ENCODE data around the gene MYO1D. TPM values are rescaled to one million over a fixed set of nuclear protein-coding genes. Genes with fewer than 3 reads are reported as not detected.

Gene MYO1D
- total and polyA plus RNA-seq, 4 donors, result 4.5 to 22.9 (median 13.3) TPM

DNA sequence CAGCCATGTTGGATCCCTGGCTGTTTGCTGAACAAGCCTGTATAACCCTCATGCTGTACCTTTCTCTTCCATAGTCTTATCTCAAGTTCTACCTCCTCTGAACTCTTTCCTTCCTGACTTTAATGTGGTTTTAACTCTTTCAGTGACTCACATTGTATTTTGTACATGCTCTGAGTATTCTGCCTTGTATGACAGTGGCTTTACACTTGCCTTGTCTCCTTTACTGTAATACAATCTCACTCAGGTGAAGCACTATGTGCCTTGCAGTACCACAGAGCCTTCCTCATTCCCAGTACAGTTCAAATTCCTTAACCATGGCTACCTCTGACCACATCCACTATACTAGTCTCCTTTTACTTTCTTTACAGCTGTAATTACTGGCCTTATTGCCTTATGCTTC is 418.6 kb downstream of the MYO1D start:
- Histone ChIP-seq H3K36me3 (ENCODE audit: control insufficient read depth in 4 of 4, insufficient read depth in 3 of 4, low read depth in 1 of 4, low read length in 3 of 4) (peaks cover 10 to 57% (median 45%) of the 10 kb centered on the region in 4 donors), H3K27me3 (ENCODE audit: control insufficient read depth in 4 of 4, insufficient read depth in 4 of 4, low read length in 3 of 4) (no peaks in the 10 kb centered on the region), H3K4me1 (ENCODE audit: control insufficient read depth in 4 of 4, insufficient read depth in 4 of 4, low read length in 3 of 4) (no peaks in the 10 kb centered on the region), H3K9me3 (ENCODE audit: control insufficient read depth in 4 of 4, low read length in 3 of 4) (no peaks in the 10 kb centered on the region), H3K27ac (ENCODE audit: low read depth in 1 of 2, low read length in 2 of 2) (no peak overlapping the region), H3K9ac (ENCODE audit: low read depth in 1 of 2, low read length in 2 of 2) (no peak overlapping the region), H3K4me3 (ENCODE audit: low read depth in 1 of 3, low read length in 3 of 3) (no peak overlapping the region)
- TF ChIP-seq YY1 (IDR thresholded peaks at IDR 0.05), result no peak
- TF ChIP-seq, protein P1, sequence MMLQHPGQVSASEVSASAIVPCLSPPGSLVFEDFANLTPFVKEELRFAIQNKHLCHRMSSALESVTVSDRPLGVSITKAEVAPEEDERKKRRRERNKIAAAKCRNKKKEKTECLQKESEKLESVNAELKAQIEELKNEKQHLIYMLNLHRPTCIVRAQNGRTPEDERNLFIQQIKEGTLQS (IDR thresholded peaks at IDR 0.05), result no peak
- TF ChIP-seq EGR1 (IDR thresholded peaks at IDR 0.05; ENCODE audit: low read depth in 2 of 2), result no peak
- TF ChIP-seq NR2F2 (IDR thresholded peaks at IDR 0.05), result no peak
- TF ChIP-seq FOXA1 (IDR thresholded peaks at IDR 0.05), result no peak
- TF ChIP-seq, protein P2, sequence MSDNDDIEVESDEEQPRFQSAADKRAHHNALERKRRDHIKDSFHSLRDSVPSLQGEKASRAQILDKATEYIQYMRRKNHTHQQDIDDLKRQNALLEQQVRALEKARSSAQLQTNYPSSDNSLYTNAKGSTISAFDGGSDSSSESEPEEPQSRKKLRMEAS (IDR thresholded peaks at IDR 0.05), result no peak
- no peak for TF ChIP-seq RAD21 (IDR thresholded peaks at IDR 0.05)
- TF ChIP-seq, protein P3, sequence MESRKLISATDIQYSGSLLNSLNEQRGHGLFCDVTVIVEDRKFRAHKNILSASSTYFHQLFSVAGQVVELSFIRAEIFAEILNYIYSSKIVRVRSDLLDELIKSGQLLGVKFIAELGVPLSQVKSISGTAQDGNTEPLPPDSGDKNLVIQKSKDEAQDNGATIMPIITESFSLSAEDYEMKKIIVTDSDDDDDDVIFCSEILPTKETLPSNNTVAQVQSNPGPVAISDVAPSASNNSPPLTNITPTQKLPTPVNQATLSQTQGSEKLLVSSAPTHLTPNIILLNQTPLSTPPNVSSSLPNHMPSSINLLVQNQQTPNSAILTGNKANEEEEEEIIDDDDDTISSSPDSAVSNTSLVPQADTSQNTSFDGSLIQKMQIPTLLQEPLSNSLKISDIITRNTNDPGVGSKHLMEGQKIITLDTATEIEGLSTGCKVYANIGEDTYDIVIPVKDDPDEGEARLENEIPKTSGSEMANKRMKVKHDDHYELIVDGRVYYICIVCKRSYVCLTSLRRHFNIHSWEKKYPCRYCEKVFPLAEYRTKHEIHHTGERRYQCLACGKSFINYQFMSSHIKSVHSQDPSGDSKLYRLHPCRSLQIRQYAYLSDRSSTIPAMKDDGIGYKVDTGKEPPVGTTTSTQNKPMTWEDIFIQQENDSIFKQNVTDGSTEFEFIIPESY (IDR thresholded peaks at IDR 0.05), result no peak
- no peak for TF ChIP-seq FOXA2 (IDR thresholded peaks at IDR 0.05)
- TF ChIP-seq RXRA (IDR thresholded peaks at IDR 0.05), result no peak
- TF ChIP-seq TAF1 (conservative IDR thresholded peaks at IDR 0.05), result no peak
- no peak for DNase-seq (ENCODE audit: low spot score)

DNA sequence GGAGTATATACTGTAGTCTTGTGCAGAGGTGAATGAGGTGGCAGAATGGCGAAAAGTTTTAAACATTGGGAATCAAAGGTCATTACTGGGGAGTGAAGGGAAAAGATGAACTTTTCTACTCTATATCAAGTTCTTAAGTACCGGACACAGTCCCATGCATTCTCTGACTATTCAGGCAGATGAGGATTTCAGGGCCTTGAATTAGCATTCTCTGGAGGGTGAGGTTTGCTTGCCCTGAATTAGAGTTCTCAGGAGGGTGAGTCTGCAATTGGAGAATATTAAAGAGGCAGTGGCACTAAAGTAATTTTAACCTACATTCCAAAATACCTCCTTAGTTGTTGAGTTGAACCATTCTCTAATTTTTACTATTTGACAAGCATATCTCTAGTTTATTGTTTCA is 423.6 kb downstream of the MYO1D start:
- Histone ChIP-seq H3K27me3 (ENCODE audit: control insufficient read depth in 4 of 4, insufficient read depth in 4 of 4, low read length in 3 of 4) (no peaks in the 10 kb centered on the region), H3K4me3 (ENCODE audit: low read depth in 1 of 3, low read length in 3 of 3) (no peak overlapping the region), H3K9me3 (ENCODE audit: control insufficient read depth in 4 of 4, low read length in 3 of 4) (no peaks in the 10 kb centered on the region), H3K27ac (ENCODE audit: low read depth in 1 of 2, low read length in 2 of 2) (no peak overlapping the region), H3K36me3 (ENCODE audit: control insufficient read depth in 4 of 4, insufficient read depth in 3 of 4, low read depth in 1 of 4, low read length in 3 of 4) (peaks cover 5 to 66% (median 55%) of the 10 kb centered on the region in 4 donors), H3K9ac (ENCODE audit: low read depth in 1 of 2, low read length in 2 of 2) (no peak overlapping the region), H3K4me1 (ENCODE audit: control insufficient read depth in 4 of 4, insufficient read depth in 4 of 4, low read length in 3 of 4) (no peaks in the 10 kb centered on the region)
- no peak for DNase-seq (ENCODE audit: low spot score)
- WGBS, result 92% methylated on average over 2 of the region's 2 CpGs
- TF ChIP-seq EGR1 (IDR thresholded peaks at IDR 0.05; ENCODE audit: low read depth in 2 of 2), result no peak
- TF ChIP-seq, protein P2 (IDR thresholded peaks at IDR 0.05), result no peak
- TF ChIP-seq FOXA1 (IDR thresholded peaks at IDR 0.05), result no peak

DNA sequence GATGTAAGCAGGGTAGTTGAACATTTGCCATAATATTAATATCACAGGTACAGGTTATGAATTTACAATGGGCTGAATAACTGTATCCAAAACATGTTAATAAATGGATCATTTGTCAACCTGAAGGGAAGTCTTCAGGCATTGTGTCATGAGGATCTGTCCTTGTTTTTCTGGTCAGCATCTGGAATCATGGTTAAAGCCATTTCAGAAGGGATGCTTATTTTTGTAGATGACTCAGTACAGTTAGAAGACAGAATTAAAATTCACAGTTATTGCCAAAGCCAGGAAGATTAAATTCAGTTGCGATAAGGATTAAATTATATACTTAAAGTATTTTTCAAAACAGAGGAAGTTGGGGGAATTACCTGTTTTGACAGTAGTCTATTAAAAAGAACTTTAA is 424.6 kb downstream of the MYO1D start:
- Histone ChIP-seq H3K4me3 (ENCODE audit: low read depth in 1 of 3, low read length in 3 of 3) (no peak overlapping the region), H3K27ac (ENCODE audit: low read depth in 1 of 2, low read length in 2 of 2) (no peak overlapping the region), H3K9me3 (ENCODE audit: control insufficient read depth in 4 of 4, low read length in 3 of 4) (no peaks in the 10 kb centered on the region), H3K36me3 (ENCODE audit: control insufficient read depth in 4 of 4, insufficient read depth in 3 of 4, low read depth in 1 of 4, low read length in 3 of 4) (peaks cover 4 to 65% (median 49%) of the 10 kb centered on the region in 4 donors), H3K4me1 (ENCODE audit: control insufficient read depth in 4 of 4, insufficient read depth in 4 of 4, low read length in 3 of 4) (no peaks in the 10 kb centered on the region), H3K27me3 (ENCODE audit: control insufficient read depth in 4 of 4, insufficient read depth in 4 of 4, low read length in 3 of 4) (no peaks in the 10 kb centered on the region), H3K9ac (ENCODE audit: low read depth in 1 of 2, low read length in 2 of 2) (no peak overlapping the region)
- no peak for DNase-seq (ENCODE audit: low spot score)
- TF ChIP-seq, protein P4, sequence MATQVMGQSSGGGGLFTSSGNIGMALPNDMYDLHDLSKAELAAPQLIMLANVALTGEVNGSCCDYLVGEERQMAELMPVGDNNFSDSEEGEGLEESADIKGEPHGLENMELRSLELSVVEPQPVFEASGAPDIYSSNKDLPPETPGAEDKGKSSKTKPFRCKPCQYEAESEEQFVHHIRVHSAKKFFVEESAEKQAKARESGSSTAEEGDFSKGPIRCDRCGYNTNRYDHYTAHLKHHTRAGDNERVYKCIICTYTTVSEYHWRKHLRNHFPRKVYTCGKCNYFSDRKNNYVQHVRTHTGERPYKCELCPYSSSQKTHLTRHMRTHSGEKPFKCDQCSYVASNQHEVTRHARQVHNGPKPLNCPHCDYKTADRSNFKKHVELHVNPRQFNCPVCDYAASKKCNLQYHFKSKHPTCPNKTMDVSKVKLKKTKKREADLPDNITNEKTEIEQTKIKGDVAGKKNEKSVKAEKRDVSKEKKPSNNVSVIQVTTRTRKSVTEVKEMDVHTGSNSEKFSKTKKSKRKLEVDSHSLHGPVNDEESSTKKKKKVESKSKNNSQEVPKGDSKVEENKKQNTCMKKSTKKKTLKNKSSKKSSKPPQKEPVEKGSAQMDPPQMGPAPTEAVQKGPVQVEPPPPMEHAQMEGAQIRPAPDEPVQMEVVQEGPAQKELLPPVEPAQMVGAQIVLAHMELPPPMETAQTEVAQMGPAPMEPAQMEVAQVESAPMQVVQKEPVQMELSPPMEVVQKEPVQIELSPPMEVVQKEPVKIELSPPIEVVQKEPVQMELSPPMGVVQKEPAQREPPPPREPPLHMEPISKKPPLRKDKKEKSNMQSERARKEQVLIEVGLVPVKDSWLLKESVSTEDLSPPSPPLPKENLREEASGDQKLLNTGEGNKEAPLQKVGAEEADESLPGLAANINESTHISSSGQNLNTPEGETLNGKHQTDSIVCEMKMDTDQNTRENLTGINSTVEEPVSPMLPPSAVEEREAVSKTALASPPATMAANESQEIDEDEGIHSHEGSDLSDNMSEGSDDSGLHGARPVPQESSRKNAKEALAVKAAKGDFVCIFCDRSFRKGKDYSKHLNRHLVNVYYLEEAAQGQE (IDR thresholded peaks at IDR 0.05), result no peak
- TF ChIP-seq TAF1 (conservative IDR thresholded peaks at IDR 0.05) (no peak), YY1 (IDR thresholded peaks at IDR 0.05) (no peak), EGR1 (IDR thresholded peaks at IDR 0.05; ENCODE audit: low read depth in 2 of 2) (no peak), FOXA2 (IDR thresholded peaks at IDR 0.05) (no peak), SP1 (IDR thresholded peaks at IDR 0.05) (no peak), HNF4A (conservative IDR thresholded peaks at IDR 0.05) (no peak), RXRA (IDR thresholded peaks at IDR 0.05) (no peak)
- TF ChIP-seq, protein P3 (IDR thresholded peaks at IDR 0.05), result no peak
- TF ChIP-seq, protein P2 (IDR thresholded peaks at IDR 0.05), result no peak
- TF ChIP-seq, protein P5, sequence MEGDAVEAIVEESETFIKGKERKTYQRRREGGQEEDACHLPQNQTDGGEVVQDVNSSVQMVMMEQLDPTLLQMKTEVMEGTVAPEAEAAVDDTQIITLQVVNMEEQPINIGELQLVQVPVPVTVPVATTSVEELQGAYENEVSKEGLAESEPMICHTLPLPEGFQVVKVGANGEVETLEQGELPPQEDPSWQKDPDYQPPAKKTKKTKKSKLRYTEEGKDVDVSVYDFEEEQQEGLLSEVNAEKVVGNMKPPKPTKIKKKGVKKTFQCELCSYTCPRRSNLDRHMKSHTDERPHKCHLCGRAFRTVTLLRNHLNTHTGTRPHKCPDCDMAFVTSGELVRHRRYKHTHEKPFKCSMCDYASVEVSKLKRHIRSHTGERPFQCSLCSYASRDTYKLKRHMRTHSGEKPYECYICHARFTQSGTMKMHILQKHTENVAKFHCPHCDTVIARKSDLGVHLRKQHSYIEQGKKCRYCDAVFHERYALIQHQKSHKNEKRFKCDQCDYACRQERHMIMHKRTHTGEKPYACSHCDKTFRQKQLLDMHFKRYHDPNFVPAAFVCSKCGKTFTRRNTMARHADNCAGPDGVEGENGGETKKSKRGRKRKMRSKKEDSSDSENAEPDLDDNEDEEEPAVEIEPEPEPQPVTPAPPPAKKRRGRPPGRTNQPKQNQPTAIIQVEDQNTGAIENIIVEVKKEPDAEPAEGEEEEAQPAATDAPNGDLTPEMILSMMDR (IDR thresholded peaks at IDR 0.05; ENCODE audit: low read depth, low read length, missing input control), result no peak
- TF ChIP-seq, protein P1 (IDR thresholded peaks at IDR 0.05), result no peak
- WGBS, result 99% methylated on average over 1 of the region's 1 CpG

Data from liver (tissue), 9 donors.